HG03558 (cell line): ENCODE results near the gene SLC7A10.

Source experiments
- ATAC-seq: cut with Tn5 transposase; IDR thresholded peaks from one replicate; pipeline ENCODE4 v1.9.1; 2021; ENCODE audit warnings: moderate number of reproducible peaks; ENCODE audit not compliant: unreplicated experiment; ENCODE audit errors: extremely low read depth

SLC7A10 gene

GRCh38 chr19:33225458-33225926 lies at the start of gene SLC7A10:
TSS of gene SLC7A10 (minus strand) at chr19:33225850. CDS start at chr19:33225703, 147 bp downstream.
- ATAC-seq = no peak

GRCh38 chr19:33274663-33275558 lies 49.3 kb upstream of the SLC7A10 start:
- ATAC-seq = no peak

GRCh38 chr19:33273881-33274662 lies 48.4 kb upstream of the SLC7A10 start:
- no peak for ATAC-seq

GRCh38 chr19:33273065-33273736 lies 47.6 kb upstream of the SLC7A10 start:
- ATAC-seq = no peak

- no peak for ATAC-seq
These were observed 45.8 kb upstream of the SLC7A10 start for GRCh38 chr19:33271246-33272021.

- ATAC-seq = no peak
These were observed 45.1 kb upstream of the SLC7A10 start for GRCh38 chr19:33270769-33271168.

- no peak for ATAC-seq
These were observed 43.4 kb upstream of the SLC7A10 start for GRCh38 chr19:33269016-33269415.

GRCh38 chr19:33268162-33268991 lies 42.7 kb upstream of the SLC7A10 start:
- no peak for ATAC-seq

GRCh38 chr19:33267706-33268105 lies 42.1 kb upstream of the SLC7A10 start:
- ATAC-seq = no peak

- no peak for ATAC-seq
These were observed 41.4 kb upstream of the SLC7A10 start for GRCh38 chr19:33266974-33267484.

- ATAC-seq = no peak
These were observed 39.3 kb upstream of the SLC7A10 start for GRCh38 chr19:33264881-33265445.

- no peak for ATAC-seq
These were observed 37.8 kb upstream of the SLC7A10 start for GRCh38 chr19:33263325-33264023.

- no peak for ATAC-seq
These were observed 36.0 kb upstream of the SLC7A10 start for GRCh38 chr19:33261511-33262189.

GRCh38 chr19:33260628-33261418 lies 35.2 kb upstream of the SLC7A10 start:
- no peak for ATAC-seq

- no peak for ATAC-seq
These were observed 33.9 kb upstream of the SLC7A10 start for GRCh38 chr19:33259539-33259938.

GRCh38 chr19:33257828-33258227 lies 32.2 kb upstream of the SLC7A10 start:
- no peak for ATAC-seq

GRCh38 chr19:33256261-33256660 lies 30.6 kb upstream of the SLC7A10 start:
- no peak for ATAC-seq
